Stimulated activated CD8-positive, alpha-beta memory T cell treated with anti-CD3 and anti-CD28 coated beads, Interleukin-15, amount 100 ng/mL, for 1 hour (primary cell): ENCODE data around the gene TNFRSF19.

Experiments
- DNase-seq: peaks from one replicate; pipeline ENCODE4 v3.0.0-alpha.2; 2020; ENCODE audit warnings: low read depth

TNFRSF19 gene

DNA sequence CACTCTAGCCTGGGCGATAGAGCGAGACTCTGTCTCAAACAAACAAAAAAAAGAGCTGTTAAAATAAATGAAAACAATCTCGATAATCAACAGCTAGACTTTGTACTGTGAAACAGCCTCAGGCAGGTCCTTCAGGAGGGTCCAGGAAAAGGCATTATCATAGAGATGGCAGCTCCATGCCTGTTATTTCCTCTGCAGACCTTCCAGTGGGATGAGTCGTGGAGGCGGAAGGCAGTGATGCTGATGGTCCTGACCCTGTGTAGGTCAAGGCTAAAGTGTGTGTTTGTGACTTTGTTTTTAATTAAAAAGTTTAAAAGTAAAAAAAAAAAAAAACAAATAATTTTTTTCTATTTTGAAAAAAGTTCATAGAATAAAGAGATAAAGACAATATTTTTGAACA, 117.4 kb downstream of the TNFRSF19 start:
- no peak for DNase-seq

DNA sequence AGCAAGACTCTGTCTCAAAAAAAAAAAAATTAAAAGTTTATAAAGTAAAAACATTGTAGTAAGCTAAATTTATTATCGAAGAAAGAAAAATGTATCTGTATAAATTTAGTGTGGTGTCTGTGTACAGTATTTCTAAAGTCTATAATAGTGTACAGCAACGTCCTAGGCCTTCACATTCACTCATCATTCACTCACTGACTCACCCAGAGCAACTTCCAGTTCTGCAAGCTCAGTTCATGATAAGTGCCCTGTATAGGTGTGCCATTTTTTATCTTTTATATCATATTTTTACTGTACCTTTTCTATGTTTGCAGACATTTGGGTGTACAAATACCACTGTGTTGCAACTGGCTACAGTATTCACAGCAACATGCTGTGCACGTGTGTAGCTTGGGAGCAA, 118.1 kb downstream of the TNFRSF19 start:
- DNase-seq, result no peak

- no peak for DNase-seq
These were observed 120.5 kb downstream of the TNFRSF19 start for GRCh38 chr13:23690668-23691067.

- DNase-seq, result no peak
These were observed 122.6 kb downstream of the TNFRSF19 start for GRCh38 chr13:23692816-23693215.

DNA sequence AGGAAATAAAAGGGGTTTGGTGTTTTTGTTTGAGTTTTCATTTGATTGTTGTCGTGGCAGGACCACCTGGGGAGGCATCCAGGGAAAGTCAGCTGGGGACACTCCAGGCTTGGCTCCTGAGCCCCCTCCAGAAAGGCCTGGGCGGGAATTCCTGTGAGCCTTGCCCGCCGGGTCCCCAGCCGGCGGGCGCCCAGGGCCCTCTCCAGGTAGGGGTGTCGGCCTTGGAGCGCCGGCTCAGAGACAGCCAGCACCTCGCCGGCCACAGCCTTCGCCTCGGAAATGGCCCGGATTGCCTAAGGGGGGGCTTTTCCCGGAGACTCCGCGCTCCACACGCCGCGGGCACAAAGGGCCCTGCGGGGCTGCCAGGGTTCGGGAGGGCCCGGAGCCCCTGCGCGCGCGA, 125.0 kb downstream of the TNFRSF19 start:
- DNase-seq, result no peak

DNA sequence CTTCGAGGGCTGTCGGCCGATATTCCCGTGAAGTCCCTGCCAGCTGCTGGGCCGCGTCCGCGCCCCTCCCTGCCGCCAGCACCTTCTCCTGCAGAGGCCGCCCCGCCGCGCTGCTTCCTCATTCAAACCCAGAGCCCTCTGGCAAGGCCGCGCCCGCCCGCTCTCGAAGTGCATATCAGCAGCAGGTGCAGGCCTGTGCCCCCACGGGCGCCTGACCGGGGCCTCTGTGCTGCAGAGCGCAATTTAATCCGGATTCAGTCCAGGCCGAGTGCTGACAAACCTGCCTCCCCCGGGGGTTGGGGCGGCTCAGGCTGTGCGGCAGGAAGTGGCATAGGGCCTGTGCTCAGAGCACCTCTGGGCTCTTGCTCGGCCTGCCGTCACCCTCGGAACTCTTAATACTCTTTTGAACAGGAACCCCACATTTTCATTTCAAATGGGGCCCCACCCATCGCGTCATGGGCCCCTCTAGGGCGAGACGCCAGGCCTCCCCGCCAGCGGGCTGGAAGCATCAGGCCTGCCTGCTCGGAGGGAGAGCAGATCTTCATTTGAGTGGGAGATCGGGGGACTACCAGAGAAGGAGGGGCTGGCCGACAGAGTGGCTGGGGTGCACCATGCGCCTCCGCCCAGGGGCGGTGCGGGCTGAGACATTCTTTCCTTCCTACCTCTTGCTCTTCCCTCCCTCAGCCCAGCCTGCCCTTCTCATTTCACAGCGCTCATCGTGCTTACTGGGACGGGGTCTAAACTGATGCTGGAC, 125.7 kb downstream of the TNFRSF19 start:
- DNase-seq, result peak; percentile 23

GRCh38 chr13:23696610-23697009, 126.4 kb downstream of the TNFRSF19 start:
- DNase-seq, result no peak

GRCh38 chr13:23697772-23698313, 127.6 kb downstream of the TNFRSF19 start:
- no peak for DNase-seq

- no peak for DNase-seq
These were observed 129.1 kb downstream of the TNFRSF19 start for GRCh38 chr13:23699271-23699670.

DNA sequence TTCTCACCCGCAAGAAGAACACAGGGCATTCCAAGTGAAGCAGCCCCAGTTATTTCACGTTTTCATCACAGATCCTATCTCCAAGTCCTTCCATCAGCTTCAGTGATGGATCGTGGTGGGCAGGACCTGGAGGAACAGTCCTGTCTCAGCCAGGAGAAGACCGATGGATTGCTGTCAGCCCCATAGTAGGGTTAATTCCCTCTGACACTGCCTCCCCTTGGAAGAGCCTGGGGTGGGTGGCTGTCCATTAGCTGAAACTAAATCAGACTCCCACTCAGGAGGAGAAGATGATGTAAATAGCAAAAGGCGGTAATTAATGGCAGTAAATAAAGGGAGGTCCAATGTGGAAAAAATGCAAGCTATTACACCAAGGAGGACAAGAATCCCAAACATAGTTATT, 131.0 kb downstream of the TNFRSF19 start:
- no peak for DNase-seq

DNA sequence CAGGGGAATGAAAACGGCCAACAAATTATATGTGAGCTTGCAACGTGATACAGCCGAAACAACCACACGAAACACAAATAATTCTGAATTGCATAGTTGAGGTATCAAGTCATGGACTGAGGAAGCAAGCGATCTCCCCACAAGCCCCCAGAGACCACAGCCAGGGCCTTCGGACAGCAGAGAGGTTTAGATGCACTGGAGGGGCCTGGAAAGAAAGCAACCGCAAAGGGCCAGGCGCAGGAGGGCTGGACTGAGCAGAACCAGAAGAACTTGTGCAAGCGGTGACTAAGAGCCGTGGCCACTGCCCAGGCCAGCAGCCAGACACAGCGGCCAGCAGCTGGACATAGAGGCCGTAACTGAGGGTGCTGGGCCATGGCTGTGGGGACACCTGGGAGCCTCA, 131.4 kb downstream of the TNFRSF19 start:
- no peak for DNase-seq

- no peak for DNase-seq
These were observed 133.1 kb downstream of the TNFRSF19 start for GRCh38 chr13:23703246-23703860.

DNA sequence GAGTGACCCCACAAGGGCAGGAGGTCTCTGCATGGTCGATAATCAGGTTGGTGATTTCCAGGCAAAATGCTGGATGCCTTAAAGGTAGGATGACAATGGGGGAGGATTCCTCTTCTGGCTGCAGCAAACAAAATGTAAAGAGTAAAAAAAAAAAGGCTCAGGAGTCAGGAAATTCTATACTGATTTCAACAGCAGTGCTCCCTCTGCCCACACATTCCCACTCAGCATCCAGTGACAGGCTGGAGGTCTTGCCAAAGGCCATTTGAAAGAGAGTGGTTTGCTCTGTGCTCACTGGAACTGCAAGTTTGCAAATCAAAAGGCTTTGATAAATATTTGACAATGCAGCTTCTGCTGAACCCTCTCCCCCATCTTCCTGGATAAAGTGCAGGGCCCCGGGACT, 135.4 kb downstream of the TNFRSF19 start:
- no peak for DNase-seq

- no peak for DNase-seq
These were observed 137.5 kb downstream of the TNFRSF19 start for GRCh38 chr13:23707674-23708073.

DNA sequence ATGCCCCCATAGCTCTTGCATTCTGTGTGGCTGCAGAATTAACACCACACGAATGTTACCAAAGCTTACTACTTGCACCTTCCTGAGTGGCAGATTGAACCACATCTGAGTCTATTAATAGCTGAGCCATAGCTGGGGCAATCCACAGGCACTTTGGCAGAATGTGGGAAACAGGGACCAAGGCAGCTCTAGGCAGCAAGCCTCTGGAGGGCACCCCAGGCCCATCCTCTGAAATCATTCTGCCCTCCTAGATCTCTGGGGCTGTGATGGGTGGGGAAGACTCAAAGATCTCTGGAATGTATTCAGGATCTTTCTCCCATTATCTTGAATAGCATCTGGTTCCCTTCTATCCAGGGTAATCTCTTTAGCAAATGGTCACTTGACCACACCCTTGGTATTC, 139.3 kb downstream of the TNFRSF19 start:
- no peak for DNase-seq

DNA sequence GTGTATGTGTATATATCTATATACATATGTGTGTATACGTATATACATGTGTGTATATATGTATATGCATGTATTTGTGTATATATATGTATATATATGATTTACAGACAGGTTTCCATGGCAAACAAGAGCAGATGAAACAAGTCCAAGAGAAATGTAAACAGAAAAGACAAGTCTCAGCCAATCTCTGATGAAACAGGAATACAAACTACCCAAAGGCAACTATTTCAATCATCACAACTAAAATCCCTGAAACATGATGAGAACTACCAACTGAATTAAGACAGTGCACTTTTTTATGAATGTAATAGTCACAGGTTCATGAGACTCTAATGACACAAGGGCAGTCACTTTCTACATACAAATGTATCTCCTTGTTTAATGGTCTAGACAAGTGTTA, 140.2 kb downstream of the TNFRSF19 start:
- DNase-seq, result no peak

GRCh38 chr13:23711355-23711754, 141.1 kb downstream of the TNFRSF19 start:
- no peak for DNase-seq

DNA sequence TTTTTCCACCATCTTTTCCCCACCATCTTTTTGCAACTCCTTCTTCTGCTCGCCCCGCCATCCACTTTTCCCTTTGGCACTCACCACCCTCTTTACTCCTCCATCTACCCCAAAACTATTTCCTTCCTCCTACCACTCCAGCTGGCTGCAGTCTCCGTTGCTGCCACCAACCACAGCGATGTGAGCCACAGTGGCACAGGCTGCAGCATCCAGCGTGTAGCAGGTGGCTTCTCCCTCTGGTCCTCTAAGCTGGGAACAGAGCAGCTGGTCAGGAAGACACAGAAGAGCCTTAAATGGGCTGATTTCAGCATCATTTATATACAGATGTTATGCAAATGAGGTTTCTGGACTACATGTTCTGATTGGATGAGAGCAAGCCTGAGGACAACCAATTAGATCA, 144.5 kb downstream of the TNFRSF19 start:
- no peak for DNase-seq

DNA sequence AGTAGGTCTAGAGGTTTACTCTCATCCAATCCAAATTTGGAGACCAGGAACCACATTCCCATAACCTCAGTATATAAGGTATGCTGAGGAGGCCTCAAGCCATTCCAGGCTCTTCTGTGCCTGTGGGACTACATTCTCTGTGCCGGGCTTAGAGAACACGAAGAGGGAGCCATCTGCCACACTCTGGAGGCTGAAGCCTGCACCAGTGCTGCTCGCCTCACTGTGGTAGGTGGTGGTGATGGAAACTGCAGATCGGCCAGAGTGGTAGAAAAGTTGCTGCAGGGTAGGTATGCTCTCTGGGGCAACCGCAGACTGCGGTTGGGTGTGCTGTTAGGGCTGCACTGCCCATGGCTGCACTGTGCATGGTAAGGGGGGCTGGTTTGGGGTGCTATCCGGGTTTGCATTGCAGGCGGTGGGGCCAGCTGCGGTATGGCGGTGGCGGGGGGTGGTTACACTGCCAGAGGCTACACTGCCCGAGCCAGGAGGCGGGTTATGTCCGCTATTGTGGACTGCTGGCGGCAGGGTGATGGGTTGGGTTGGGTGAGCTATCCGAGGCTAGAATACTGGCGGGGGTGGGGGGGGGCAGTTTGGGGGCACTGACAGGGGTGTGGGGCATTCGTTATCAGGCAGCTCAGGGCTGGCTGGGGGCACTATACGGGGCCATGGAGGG, 145.0 kb downstream of the TNFRSF19 start:
- no peak for DNase-seq

GRCh38 chr13:23715762-23716235, 145.6 kb downstream of the TNFRSF19 start:
- DNase-seq, result no peak

DNA sequence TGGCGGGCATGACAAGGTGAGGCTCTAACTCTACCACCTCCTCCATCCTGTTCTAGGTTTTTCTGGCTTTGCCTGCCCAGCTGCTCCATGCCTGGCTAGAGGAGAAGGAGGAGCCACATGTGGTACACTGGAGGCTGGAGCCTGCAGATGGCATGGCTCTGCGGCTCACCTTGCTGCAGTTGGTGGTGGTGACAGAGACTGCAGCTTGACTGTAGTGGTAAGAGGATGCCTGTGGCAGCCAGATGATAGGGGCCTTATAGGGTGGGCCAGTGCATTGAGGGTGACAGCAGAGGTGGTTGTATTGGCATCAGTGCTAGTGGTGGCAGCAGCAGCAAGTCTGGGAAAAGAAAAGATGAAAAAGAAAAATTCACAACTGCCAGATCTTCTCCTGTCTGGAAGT, 146.2 kb downstream of the TNFRSF19 start:
- no peak for DNase-seq

DNA sequence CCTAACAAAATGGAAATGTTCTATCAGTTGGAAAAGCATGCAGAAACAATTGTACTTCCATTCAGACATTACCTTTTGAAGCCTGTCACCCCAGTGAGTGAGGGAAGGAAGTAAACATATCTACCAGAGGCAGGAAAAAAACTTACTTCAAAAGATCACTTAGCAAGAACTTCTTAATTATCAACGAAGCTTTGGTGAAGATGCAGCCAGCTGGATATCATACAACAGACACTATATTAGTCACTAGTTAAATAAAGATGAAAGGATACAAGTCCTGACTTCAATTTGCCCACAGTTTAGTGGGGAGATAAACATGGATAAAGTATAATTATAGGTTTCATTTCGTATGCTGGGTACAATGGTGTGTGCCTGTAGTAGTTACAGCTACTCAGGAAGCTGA, 148.8 kb downstream of the TNFRSF19 start:
- no peak for DNase-seq
